Activated naive CD4-positive, alpha-beta T cell treated with anti-CD3 and anti-CD28 coated beads, Interleukin-2, amount 10 ng/mL, durations not matched to agents 7 days and 5 days (primary cell): ENCODE measurements around the gene OR5AN1.
"Not testable (repeated sequence)": the region's sequence is repeated elsewhere in the genome, so short reads cannot be mapped to it uniquely, and the experiment has no call there.

Experiments
- CTCF ChIA-PET: fragments of 350-600 bp; sonication (Branson Sonifier 250); formaldehyde crosslinking; loops from one replicate; lab custom pipeline; 2021; ENCODE audit warnings: antibody characterized with exemption; lab: Charles Lee
- DNase-seq: peaks from one replicate; pipeline ENCODE4 v3.0.0-alpha.2; 2020
- H3K27ac Mint-ChIP-seq: one replicate; pipeline ENCODE4 v1.8.0; 2021; ENCODE audit warnings: mild to moderate bottlenecking, moderate library complexity, mixed read lengths
- H3K27me3 Mint-ChIP-seq: one replicate; pipeline ENCODE4 v1.8.0; 2021; ENCODE audit warnings: mild to moderate bottlenecking, mixed read lengths
- H3K36me3 Mint-ChIP-seq: one replicate; pipeline ENCODE4 v1.8.0; 2021; ENCODE audit warnings: mixed read lengths
- H3K4me1 Mint-ChIP-seq: one replicate; pipeline ENCODE4 v1.8.0; 2021; ENCODE audit warnings: mixed read lengths
- H3K4me3 Mint-ChIP-seq: one replicate; pipeline ENCODE4 v1.8.0; 2021; ENCODE audit warnings: mild to moderate bottlenecking, moderate library complexity, mixed read lengths
- H3K9me3 Mint-ChIP-seq: one replicate; pipeline ENCODE4 v1.8.0; 2021; ENCODE audit warnings: mixed read lengths

The OR5AN1 gene

GRCh38 chr11:59358595-59358994 lies at the start of gene OR5AN1:
Gene OR5AN1, plus strand, starts transcription at chr11:59358895. Its CDS starts 5,564 bp downstream, at chr11:59364459.
- Mint-ChIP-seq H3K27ac (no peak within 1 kb of the TSS), H3K4me3 (no peak within 1 kb of the TSS), H3K9me3 (no peaks in the 10 kb centered on the region), H3K36me3 (no peaks in the 10 kb centered on the region), H3K4me1 (no peaks in the 10 kb centered on the region), H3K27me3 (peaks cover 4% of the 10 kb centered on the region)
- DNase-seq = no peak
- CTCF ChIA-PET = no interaction called here

- H3K9me3 Mint-ChIP-seq = no peaks in the 10 kb centered on the region
Measured at GRCh38 chr11:59335001-59335400, 23.7 kb upstream of the OR5AN1 start.

DNA sequence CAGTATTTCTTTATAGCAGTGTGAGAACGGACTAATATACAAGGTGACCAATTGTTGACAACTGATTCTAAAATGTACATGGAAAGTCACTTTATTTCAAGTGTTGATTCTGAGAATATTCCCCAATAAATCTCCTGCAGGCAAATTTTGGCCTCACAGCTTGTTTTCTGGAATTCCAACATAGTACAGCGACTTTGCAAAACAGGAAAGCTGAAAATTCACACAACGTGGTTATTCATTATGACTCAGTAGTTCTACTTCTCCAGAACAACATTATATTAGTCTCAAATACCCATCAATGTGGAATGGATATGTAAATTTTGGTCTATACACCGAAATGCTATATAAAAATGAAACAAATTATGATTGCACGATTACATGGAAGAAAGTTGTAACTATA lies 22.5 kb upstream of the OR5AN1 start:
- H3K27ac Mint-ChIP-seq = no peak overlapping the region
- no peak for DNase-seq
- no peaks in the 10 kb centered on the region for H3K9me3 Mint-ChIP-seq
- no peak overlapping the region for H3K4me3 Mint-ChIP-seq
- no peaks in the 10 kb centered on the region for H3K36me3 Mint-ChIP-seq
- CTCF ChIA-PET = no interaction called here
- H3K4me1 Mint-ChIP-seq = no peaks in the 10 kb centered on the region
- no peaks in the 10 kb centered on the region for H3K27me3 Mint-ChIP-seq

More at GRCh38 chr11:59335001-59335400, 23.7 kb upstream of the OR5AN1 start:
- CTCF ChIA-PET = no interaction called here
- Mint-ChIP-seq H3K4me1 (no peaks in the 10 kb centered on the region), H3K27ac (no peak overlapping the region), H3K27me3 (no peaks in the 10 kb centered on the region), H3K4me3 (no peak overlapping the region), H3K36me3 (no peaks in the 10 kb centered on the region)
- DNase-seq = no peak

DNA sequence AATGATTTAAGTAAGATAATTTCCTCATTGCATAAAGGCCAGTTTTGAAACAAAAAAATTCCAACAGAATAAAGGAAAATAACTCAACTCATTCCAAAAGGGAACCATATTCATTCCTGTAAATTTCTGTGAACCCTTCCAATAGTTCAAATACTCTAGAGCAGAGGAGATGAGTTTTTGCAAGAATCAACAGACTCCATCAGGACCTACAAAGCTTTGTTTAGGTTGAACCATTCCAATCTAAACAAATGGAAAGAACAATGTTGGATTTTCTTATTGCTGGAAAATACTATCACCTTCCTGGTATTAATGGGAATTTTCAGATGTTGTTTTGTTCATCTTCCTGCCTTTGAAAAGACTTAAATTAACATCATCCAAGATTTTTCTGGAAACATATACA lies 21.8 kb upstream of the OR5AN1 start:
- Mint-ChIP-seq H3K27me3 (no peaks in the 10 kb centered on the region), H3K27ac (no peak overlapping the region), H3K36me3 (no peaks in the 10 kb centered on the region), H3K4me3 (no peak overlapping the region), H3K4me1 (no peaks in the 10 kb centered on the region), H3K9me3 (no peaks in the 10 kb centered on the region)
- no peak for DNase-seq
- CTCF ChIA-PET = no interaction called here

DNA sequence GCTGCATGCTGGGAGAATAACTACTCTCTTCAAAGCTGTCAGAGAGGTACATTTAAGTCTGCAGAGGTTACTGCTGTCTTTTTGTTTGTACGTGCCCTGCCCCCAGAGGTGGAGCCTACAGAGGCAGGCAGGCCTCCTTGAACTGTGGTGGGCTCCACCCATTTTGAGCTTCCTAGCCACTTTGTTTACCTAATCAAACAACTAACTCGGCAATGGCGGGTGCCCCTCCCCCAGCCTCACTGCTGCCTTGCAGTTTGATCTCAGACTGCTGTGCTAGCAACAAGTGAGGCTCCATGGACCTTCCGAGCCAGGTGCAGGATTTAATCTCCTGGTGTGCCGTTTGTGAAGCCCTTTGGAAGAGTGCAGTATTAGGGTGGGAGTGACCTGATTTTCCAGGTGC lies 9.0 kb upstream of the OR5AN1 start:
- DNase-seq, H3K27ac Mint-ChIP-seq, H3K9me3 Mint-ChIP-seq, H3K4me1 Mint-ChIP-seq, H3K36me3 Mint-ChIP-seq, H3K27me3 Mint-ChIP-seq, H3K4me3 Mint-ChIP-seq, CTCF ChIA-PET: not testable (repeated sequence)

GRCh38 chr11:59355226-59355625 lies 3.5 kb upstream of the OR5AN1 start:
- no peaks in the 10 kb centered on the region for H3K36me3 Mint-ChIP-seq
- no peak for DNase-seq
- peaks cover 4% of the 10 kb centered on the region for H3K27me3 Mint-ChIP-seq
- no peaks in the 10 kb centered on the region for H3K4me1 Mint-ChIP-seq
- H3K9me3 Mint-ChIP-seq = no peaks in the 10 kb centered on the region
- no peak overlapping the region for H3K27ac Mint-ChIP-seq
- CTCF ChIA-PET = no interaction called here
- H3K4me3 Mint-ChIP-seq = no peak overlapping the region

GRCh38 chr11:59356561-59356960 lies 2.1 kb upstream of the OR5AN1 start:
- H3K27me3 Mint-ChIP-seq = peaks cover 4% of the 10 kb centered on the region
- CTCF ChIA-PET = no interaction called here
- H3K4me1 Mint-ChIP-seq = no peaks in the 10 kb centered on the region
- H3K4me3 Mint-ChIP-seq = no peak overlapping the region
- no peaks in the 10 kb centered on the region for H3K9me3 Mint-ChIP-seq
- H3K27ac Mint-ChIP-seq = no peak overlapping the region
- H3K36me3 Mint-ChIP-seq = no peaks in the 10 kb centered on the region
- no peak for DNase-seq

GRCh38 chr11:59358020-59358419 lies 675 bp upstream of the OR5AN1 start:
- no peak overlapping the region for H3K27ac Mint-ChIP-seq
- H3K4me1 Mint-ChIP-seq = no peaks in the 10 kb centered on the region
- no peak overlapping the region for H3K4me3 Mint-ChIP-seq
- CTCF ChIA-PET = interaction anchor here (0.6 kb wide), 1 partner anchor 1336 kb away, joined by 3 read pairs; no protein-coding TSS in a partner anchor
- H3K9me3 Mint-ChIP-seq = no peaks in the 10 kb centered on the region
- DNase-seq = no peak
- no peaks in the 10 kb centered on the region for H3K36me3 Mint-ChIP-seq
- H3K27me3 Mint-ChIP-seq = peaks cover 4% of the 10 kb centered on the region

DNA sequence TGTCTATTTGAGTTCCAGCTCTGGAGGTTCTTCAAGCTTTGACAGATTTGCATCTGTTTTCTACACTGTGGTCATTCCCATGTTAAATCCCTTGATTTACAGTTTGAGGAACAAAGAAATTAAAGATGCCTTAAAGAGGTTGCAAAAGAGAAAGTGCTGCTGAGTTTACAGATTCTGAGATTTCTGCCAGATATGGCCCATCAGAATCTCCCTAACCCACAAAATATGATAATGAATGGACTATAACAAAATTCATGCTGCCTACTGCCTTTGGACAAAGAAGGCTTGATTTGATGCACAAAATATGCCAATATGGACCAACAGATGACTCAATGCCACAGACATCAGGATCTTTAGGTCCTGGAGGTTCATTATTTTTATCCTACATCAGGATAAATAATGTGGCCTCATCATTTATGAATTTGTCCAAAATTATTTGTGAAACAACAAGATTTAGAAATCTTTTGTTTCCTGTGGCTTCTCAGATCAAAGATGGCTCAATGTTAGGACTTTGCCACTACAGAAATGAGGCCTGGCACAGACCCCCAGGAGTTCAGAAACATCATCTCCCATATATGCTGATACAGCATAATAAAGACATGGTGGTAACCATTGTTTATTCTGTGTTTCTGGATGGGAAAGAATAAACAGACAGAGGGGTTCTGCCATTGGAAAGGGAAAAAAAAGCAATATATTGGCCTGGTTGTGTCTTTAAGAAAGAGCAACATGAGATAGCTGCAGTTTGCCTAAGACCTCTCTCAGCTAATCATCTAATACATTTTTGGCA lies 6.7 kb downstream of the OR5AN1 start:
- no peak for DNase-seq
- Mint-ChIP-seq H3K36me3 (no peaks in the 10 kb centered on the region), H3K27me3 (no peaks in the 10 kb centered on the region), H3K4me3 (no peak overlapping the region), H3K27ac (no peak overlapping the region), H3K9me3 (peaks cover 4% of the 10 kb centered on the region), H3K4me1 (no peaks in the 10 kb centered on the region)
- CTCF ChIA-PET = no interaction called here

GRCh38 chr11:59368238-59369022 lies 9.7 kb downstream of the OR5AN1 start:
- no peak for DNase-seq
- CTCF ChIA-PET = no interaction called here
- Mint-ChIP-seq H3K9me3 (peaks cover 5% of the 10 kb centered on the region), H3K27ac (no peak overlapping the region), H3K27me3 (no peaks in the 10 kb centered on the region), H3K36me3 (no peaks in the 10 kb centered on the region), H3K4me3 (no peak overlapping the region), H3K4me1 (no peaks in the 10 kb centered on the region)

- DNase-seq, CTCF ChIA-PET, H3K27ac Mint-ChIP-seq, H3K4me1 Mint-ChIP-seq, H3K9me3 Mint-ChIP-seq, H3K27me3 Mint-ChIP-seq, H3K36me3 Mint-ChIP-seq, H3K4me3 Mint-ChIP-seq: not testable (repeated sequence)
Measured at GRCh38 chr11:59372324-59372723, 13.6 kb downstream of the OR5AN1 start.

DNA sequence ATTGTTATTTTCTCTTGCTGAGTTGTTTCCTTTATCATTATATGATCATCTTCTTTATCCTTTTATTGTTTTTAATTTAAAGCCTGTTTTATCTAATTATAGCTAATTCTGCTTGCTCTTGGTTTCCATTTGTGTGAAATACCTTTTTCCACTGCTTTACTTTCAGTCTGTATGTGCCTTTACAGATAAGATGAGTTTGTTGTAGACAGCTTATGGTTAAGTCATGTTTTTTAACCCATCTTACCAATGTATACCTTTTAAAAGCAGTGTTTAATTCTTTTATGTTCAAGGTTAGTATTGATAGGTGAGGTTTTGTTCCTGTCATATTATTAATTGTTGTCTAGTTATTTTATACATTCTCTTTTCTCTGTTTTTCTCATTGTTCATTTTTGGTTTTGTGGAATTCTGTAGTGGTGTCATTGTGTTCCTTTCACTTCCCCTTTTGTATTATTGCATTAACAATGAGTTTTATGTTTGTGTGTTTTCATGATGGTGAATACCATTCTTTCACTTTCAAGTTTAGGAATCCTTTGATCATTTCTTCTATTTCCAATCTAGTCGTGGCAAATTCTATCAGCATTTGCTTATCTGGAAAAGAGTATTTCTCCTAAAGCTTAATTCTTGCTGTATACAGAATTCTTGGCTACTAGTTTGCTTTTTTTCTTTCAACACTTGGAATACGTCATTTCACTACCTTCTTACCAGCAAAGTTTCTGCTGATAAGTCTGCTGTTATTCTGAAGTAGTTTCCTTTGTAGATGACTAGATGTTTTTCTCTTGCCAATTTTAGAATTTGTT lies 21.8 kb downstream of the OR5AN1 start:
- H3K4me1 Mint-ChIP-seq = no peaks in the 10 kb centered on the region
- no peaks in the 10 kb centered on the region for H3K36me3 Mint-ChIP-seq
- CTCF ChIA-PET = no interaction called here
- H3K9me3 Mint-ChIP-seq = peaks cover 4% of the 10 kb centered on the region
- H3K27me3 Mint-ChIP-seq = no peaks in the 10 kb centered on the region
- H3K27ac Mint-ChIP-seq = no peak overlapping the region
- H3K4me3 Mint-ChIP-seq = no peak overlapping the region
- no peak for DNase-seq

DNA sequence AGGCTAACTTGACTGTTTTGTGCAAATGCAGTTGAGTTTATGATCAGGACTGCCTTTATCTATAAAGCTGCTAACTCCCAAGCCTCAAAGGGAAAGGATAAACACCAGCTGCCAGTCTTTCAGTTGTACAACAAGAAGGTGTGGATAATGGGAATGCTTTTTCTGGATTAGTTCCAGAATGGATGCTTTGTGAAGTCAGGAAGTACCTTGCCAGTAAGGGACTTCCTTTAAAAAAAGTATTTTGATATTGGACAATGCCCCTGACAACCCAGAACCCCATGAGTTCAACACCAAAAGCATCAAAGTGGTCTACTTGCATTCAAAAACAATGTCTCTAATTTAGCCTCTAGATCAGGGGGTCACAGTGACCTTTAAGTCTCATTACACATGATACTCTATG lies 35.5 kb downstream of the OR5AN1 start:
- Mint-ChIP-seq H3K4me1 (no peaks in the 10 kb centered on the region), H3K9me3 (no peaks in the 10 kb centered on the region), H3K27me3 (peaks cover 4% of the 10 kb centered on the region), H3K4me3 (no peak overlapping the region), H3K27ac (no peak overlapping the region), H3K36me3 (no peaks in the 10 kb centered on the region)
- CTCF ChIA-PET = no interaction called here
- DNase-seq = no peak

DNA sequence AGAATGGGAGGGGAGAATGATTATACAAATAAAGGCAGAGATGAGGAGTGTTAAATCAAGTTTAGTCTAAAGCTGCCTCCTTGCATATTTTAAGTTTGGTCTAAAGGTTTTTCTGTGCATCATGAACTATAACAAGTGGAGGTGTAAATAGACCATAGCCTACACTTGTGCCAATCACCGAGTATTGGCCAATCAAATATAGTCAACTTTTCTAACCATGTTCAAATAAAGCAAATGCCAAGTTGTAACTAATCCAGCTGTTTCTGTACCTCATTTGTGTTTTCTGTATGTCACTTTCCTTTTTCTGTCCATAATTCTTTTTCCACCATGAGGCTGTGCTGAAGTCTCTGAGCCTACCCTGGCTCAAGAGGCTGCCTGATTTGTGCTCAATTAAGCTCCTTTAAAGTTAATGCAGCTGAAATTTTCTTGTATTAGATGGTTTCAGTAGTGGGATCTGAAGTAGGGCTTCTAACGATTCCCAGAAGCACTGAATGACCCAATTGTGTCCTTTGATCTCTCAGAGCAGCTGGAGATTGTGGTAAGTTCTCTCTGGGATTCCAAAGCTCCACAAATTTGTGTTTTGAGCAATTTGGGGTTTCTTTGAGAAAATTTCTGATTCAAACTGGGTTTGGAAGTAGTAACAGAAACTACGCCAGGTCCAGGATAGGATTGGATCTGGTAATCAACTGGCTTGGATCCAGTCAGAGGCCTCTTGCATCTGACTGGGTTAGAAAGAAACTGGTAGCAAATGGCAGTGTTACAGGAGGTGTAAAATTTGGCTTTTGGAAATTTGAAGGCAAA lies 42.0 kb downstream of the OR5AN1 start:
- no peaks in the 10 kb centered on the region for H3K36me3 Mint-ChIP-seq
- no peak overlapping the region for H3K4me3 Mint-ChIP-seq
- peaks cover 15% of the 10 kb centered on the region for H3K9me3 Mint-ChIP-seq
- no peaks in the 10 kb centered on the region for H3K4me1 Mint-ChIP-seq
- CTCF ChIA-PET = no interaction called here
- H3K27ac Mint-ChIP-seq = no peak overlapping the region
- DNase-seq = no peak
- H3K27me3 Mint-ChIP-seq = no peaks in the 10 kb centered on the region
